HG02884 (cell line): ENCODE measurements around the gene SAXO1.

Experiments
- ATAC-seq: cut with Tn5 transposase; IDR thresholded peaks from one replicate; pipeline ENCODE4 v1.9.1; 2021; ENCODE audit warnings: mild to moderate bottlenecking, moderate library complexity; ENCODE audit not compliant: unreplicated experiment

The SAXO1 gene

DNA sequence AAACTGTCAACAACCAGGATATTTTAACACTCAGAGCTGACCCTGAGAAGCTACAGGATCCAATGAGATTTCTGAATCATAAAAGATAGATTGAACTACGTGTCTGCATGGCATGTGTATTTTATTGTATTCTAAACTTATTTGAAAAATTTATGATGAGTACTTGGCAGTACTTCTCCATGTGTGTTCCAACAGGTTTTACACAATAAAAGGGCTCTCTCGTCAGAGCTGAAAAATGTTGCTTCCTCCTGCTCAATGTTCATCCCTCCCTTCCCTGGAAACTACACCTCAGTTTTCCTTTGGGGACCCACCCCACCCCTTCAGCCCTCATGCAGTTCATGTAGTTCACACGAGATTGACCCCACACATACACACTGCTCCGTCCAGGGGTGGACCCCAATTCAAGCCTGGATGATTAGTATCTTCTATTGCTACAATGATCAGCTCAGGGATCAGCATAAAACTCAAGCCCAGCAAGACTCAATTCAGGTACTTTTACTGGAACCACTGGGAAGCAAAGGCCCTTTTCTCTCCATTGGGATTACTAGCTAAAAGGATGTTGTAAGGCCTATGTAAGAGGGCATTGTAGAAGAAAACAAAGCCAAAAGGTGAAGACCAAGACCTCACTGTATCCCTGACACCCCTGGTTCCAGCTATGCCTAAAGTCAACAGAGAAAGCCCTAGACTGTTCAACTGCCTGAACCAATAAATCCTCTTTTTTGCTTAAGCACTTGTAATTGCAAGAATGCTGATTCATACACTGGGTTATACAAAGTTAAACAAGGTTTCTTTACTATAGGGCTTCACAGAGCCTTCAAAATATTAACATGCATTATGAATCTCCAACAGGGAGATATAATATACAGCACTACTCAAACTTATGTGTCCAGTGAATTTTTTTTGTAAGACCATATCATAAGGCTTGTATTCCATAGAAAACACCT lies 112.6 kb downstream of the SAXO1 start:
- no peak for ATAC-seq

DNA sequence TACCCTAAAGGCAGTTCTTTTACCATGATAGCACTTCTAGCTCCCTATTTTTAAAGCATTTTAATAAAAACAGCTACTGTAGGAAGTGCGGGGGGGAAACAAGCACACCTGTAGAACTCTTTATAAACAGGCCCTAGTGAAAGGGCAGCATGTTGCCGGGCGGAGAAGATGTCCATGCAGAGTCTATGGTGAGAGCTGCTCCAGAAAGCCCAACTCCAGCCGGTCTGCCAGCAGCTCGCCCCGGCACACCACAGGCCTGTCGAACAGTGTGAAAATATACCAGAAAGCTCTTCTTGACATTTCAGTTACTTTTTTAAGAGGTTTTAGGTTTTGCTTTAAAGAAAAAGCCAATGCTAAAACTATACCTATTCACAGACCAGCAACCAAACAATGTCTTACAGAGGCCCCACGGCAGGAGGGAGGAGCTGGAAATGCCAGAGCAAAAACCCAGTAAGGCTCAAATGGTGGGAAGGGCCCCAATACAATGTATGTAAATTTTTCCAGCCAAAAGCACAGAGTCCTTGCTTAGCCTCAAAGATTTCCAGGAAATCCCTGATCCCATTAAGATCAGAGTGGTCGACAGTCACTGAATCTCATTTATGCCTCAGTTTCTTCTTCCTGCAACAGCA lies 121.2 kb downstream of the SAXO1 start:
- ATAC-seq, result no peak

DNA sequence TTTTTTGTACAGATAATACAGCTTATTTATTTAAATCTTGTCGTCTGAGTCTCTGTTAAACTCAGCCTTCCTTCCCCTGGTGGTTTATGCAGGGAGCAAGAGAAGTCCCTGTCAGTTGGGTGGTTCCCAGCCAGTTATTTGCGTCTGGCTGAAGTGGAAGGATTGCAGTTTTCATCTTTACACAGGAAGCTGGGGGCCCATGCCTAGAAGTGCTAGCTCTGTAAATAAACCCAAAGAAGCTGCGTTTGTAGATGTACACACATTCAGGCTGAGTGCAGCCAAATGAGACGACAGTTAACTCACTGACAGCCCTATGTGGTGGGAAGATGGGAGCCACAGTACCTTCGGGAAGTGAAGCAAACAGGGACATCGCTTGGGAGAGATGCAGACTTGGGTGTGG lies 122.1 kb downstream of the SAXO1 start:
- ATAC-seq, result no peak

DNA sequence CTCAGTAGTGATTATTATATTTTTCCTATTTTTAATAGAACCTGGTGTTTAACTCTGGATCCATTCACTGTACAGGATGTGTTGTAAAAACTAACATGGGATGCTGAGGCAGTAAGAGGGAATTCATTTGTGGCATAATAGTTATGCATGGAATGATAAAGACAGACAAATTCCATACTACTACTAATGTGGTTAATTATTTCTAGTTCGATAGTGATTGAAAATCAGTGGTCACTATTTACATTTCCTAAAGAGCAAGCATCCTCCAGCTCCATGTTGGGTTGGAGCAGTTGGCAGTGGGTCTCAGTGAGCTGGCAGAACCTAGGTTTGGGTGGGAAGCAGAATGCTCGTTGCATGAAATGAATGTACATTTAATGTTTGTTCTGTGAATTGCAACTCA lies 122.6 kb downstream of the SAXO1 start:
- no peak for ATAC-seq

DNA sequence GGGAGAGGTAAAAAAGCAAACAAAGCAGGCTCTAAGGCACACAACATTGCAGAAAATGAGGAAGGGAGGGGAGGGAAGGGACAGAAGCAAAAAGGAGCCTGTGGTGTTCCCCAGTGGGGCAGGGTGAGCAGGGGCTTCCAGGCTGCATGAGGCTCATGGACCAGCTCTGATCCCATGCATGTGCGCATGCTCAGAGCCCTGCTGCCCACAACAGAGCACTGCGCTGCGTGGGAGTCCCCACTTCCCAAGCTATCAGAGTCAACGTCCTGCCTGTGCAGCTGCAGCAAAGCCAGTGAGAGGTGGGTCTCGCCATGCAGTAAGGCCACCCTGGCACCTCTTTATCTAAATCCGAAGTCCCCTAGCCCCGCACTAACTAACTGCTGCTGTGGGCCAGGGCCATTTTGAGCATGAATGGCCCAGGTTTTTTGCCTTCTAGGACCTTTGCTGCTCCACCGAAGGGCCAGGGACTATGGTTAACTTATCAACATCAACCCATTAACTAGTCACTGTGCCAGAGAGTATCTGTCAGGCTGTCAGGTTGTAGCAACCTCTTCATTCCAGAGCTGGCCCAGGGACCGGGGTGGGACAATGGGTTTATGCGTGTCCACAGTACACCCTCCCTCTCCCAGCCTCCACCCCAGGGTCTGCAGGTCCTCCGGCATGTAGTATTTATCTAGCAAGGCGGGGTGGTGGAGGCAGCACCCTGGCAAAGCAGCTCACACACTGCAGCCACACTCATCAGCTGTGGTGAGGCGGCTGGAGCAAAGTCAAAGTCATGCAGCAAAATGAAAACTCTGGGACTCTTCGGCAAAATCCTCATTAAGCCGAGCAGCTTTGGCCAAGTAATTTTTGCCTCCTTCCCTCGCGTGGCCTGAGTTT lies 123.6 kb downstream of the SAXO1 start:
- no peak for ATAC-seq

DNA sequence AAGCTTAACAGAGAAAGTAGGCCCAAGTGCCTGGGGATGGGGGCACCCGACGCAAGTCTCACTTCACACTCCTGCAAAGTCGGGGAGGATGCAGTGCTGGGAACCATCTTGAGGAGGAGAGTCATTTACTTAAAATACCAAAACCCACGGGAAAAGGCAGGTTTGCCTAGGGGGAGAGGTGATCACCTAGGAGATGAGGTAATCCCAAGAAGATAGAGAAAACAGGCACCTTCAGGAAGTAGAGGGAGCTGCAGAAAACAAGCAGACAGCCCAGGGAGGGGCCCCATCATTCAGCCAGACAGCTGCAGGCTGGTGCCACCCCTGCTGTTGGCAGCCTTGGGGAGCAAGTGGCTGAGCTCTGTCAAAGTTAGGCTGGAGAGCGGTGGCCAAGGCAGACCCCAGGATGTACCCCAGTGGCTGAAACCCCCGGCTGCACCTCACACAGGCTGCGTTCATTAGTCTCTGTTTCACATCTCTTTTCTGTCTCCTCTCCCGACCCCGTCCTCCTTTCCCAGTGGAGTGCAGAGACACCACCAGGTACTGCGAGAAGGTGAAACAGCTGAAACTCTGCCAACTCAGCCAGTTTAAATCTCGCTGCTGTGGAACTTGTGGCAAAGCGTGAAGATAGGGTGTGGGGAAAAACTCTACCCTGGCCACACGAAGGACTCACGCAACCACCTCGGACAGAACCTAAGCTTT lies 124.9 kb downstream of the SAXO1 start:
- no peak for ATAC-seq

DNA sequence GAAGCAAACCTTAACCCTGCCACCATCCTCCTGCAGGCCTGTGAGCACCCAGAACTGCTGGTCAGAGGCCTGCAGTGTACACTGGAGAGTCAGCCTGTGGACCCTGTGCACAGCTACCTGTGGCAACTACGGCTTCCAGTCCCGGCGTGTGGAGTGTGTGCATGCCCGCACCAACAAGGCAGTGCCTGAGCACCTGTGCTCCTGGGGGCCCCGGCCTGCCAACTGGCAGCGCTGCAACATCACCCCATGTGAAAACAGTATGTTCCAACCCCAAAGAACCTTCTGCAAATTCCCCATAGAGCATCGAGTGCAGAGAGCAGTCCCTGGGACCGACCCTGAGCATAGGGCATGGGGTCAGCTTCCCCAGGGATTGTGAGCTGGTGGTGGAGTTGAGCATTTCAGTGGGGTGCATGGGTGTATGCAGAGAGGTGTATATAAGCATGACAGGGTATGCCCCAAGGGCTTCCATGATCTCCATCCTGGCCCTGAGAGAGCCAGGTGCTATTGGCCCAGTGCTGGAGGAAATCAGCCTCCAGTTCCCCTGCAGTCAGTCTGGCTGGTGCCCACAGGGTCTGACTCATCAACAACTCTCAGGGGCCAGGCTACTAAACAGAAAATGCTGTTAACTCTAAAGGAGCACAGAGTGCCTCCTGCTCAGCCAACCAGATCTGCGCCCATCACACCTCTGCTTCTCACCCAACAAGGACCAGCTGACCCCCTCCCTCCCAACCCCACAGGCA lies 126.2 kb downstream of the SAXO1 start:
- no peak for ATAC-seq

DNA sequence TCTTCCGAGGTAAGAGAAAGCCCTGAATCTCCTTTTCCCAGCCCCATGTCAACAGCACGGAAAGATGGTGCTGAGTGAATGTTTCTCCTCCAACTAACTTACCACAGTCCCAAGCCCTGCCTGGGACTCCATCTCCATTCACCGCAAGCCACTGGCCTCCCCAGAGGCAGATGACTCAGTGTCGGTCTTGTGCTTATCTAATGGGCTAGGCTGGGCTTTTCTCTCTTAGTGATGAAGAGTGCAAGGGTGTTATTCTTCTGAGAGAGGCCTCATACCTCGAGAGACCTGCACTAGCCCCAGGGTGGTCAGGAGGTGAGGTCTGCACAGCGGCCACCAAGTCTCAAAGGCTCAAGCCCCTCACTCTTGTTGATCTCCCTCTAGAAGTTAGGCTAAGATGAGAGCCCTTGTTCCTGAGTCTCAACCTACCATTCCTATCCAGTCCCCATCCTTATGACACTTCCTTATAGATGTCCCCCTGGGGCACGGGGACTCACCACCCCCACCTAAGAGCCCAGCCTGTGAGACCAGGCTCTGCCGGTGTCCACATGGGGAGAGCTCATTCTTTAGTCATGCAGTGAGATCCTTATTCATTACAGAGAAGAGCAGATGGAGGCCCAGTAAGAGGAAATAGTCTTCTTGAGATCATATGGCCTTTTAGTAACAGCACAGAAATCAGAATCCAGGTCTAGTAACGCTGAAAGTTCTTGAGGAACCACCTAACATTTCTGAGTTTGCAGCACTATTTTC lies 127.0 kb downstream of the SAXO1 start:
- ATAC-seq, result no peak

DNA sequence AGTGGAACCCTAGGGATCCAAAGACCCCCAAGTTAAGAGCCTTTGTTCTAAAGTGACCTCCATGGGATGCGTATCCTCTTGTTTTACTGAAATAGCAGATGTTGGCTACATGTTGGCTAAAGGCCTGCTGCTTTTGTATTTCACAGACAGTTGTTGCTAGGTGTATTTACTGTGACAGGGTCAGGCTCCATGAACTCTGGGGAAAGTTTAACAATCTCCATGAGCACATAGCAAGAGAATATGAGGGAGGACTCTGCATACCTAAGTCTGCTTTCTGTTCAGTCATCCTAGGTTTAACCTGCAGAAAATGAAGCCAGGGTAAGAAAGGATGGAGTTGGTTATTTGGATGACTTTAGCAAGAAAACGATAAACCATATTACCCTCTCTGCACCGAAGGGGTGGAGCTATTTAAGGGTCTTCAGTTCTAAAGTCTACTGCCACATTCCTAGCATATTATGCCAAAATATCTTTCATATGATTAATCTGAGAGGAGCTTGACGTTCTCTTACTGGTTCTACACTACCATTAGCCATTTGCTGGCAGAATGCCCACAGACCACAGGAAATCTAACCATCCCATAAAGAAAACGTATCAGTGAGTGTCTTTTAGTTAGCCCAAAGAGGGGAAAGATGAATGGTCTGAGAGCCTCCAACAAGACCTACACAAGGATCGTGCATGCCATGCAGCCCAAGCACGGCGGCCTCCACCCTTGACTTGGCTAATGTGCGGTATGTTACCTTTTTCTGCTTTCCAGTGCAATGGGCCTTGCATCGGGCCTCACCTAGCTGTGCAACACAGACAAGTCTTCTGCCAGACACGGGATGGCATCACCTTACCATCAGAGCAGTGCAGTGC lies 127.8 kb downstream of the SAXO1 start:
- no peak for ATAC-seq

DNA sequence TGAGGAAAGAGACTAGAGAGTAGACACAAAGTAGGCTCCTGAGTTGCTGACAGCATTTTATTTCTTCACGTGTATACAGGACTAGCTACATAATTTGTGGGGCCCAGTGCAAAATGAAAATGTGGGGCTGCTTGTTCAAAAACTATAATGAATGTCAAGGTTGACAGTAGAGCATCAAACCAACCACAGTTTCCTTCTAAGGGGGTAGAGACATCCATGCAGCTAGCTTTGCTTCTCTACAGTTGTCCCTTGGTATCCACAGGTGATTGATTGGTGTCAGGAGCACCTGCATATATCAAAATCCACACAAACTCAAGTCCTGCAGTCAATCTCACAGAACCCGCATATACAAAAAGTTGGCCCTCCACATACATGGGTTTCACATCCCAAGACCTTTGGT lies 129.6 kb downstream of the SAXO1 start:
- ATAC-seq, result no peak

DNA sequence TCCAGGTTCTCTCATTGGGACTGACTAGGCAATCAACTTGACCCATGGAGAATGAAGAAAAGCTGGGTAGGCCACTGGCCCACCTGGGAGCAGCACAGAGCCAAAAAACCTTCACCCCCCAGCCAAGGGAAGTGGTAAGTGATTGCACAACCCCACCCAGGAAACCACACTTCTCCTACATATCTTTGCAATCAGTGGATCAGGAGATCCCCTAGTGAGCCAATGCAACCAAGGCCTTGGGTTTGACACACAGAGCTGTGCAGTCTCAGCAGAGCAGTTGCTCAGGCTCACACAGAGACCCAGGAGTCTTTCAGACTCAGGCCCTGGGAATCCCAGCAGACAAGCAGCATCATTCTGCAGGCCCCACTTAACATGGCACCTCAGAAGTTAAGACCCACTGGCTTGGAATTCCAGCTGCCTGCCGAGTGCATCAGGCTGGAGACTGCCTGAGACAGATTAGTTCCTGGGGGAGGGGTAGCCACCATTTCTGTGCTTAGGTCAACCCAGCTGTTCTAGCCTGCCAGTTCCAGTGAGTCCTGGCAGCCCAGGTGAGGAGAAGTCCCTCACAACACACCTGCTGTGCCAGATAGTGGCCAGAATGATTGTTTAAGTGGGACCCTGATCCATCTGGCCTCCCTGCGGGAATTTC lies 136.4 kb downstream of the SAXO1 start:
- no peak for ATAC-seq

DNA sequence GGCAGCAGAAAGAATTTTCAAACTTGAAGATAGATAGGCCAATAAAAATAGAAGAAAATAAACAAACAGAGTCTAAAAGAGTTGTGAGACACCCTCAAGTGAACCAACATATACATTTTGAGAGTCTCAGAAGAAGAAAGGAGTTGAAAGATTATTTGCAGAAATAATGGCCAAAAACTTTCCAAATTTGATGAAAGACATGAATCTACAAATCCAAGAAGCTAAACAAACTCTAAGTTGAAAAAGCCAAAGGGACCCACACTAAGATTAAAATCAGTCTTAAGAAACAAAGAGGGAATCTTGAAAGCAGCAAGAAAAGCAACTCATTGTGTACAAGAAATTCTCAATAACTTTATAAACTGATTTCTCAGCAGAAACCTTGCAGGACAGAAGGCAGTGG lies 137.0 kb downstream of the SAXO1 start:
- no peak for ATAC-seq

DNA sequence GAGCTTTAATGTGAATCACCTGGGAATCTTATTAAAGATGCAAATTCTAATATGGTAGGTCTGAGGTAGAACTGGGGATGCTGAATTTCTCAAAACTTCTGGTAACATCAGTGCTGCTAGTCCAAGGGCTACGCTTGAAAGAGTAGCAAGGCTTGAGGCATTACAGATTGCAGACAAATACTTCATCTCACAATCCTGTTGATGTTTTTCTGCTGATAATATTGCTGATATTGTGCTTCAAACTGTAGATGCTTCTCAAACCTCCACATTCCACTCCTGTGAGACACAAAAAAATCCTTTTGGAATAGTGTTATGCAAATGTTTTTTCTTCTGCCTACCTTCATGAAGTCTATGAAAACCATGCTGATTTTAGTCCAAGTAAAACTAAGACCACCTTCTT lies 139.5 kb downstream of the SAXO1 start:
- ATAC-seq, result no peak

DNA sequence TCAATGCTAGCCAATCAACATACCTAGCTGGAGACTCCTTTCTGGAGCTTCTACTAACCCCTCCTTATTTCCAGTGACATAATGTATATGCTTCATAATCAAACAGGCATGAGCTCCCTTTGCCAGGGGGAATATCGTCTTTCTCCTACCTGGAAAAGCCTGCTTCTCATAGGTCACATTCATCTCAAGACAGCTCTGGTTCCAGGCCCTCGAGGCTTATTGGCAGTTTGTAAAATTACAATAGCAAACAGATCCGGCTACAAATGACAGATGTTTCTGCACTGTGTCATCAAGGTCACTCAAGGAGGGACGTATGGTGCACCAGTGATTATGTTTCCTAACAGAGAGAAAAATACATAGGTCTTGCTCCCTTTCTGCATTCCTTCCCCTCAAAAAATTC lies 140.0 kb downstream of the SAXO1 start:
- ATAC-seq, result no peak

DNA sequence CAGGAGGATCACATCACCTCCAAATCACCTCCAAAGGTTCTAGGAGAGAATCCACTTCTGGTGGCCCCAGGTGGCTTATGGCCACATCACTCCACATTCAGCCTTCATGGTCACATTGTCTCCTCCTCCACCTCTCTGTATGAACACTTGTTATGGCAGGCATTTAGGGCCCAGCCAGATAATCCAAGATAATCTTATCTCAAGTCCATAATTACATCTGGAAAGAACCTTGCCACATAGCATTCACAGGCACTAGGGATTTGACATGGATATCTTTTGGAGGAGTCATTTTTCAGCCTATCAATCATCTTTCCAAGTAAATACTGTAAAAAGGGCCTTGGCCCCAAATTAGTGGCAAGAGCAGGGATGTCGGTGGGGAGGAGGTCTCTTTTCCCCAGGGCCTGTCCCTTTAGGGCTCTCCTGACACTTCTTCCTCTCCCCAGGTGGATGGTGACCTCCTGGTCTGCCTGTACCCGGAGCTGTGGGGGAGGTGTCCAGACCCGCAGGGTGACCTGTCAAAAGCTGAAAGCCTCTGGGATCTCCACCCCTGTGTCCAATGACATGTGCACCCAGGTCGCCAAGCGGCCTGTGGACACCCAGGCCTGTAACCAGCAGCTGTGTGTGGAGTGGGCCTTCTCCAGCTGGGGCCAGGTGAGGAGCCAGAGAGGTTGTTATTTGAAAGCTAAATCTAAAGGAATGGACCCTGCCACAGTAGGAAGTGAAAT lies 140.9 kb downstream of the SAXO1 start:
- ATAC-seq, result no peak

DNA sequence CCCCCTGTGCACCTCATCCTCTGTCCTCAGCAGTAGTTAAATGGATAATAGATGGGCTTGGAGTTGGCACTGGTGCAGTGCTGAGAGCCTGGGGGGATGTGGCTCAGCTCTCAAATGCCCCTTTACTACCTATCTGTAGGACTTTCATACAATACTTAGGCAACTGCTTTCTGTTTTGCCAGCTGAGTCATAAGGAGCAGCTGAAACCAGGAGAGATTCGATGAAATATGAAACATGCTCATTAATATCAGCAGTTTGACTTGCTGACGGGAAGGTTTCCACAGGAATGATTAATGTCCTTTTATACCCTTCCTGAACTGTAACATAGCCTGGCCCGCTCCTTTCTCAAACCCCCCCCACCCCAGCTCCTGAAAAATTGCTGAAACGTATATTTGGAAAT lies 142.6 kb downstream of the SAXO1 start:
- ATAC-seq, result no peak

DNA sequence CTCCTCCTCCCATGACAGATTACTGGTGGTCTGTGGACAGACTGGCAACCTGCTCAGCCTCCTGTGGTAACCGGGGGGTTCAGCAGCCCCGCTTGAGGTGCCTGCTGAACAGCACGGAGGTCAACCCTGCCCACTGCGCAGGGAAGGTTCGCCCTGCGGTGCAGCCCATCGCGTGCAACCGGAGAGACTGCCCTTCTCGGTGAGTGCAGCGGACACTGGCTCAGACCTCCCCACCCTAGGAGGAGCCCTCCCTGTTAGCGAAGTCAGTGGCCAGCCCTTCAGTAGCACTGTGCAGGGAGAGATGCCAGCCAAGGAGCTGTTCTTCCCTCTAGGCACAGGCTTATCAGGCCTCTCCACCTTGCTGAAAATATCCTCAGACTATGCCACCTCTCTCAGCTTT lies 143.5 kb downstream of the SAXO1 start:
- no peak for ATAC-seq
